WI38 (cell line): ENCODE measurements around the gene IPO13.
A peak's percentile ranks its signal among the peaks of the same experiment; 100 is the strongest.

ENCODE experiments used
- H3K4me3 ChIP-seq: 2 replicates; pipeline ENCODE4 v1.5.1; 2011; ENCODE audit warnings: low read depth, mild to moderate bottlenecking, control low read depth, low read length
- CTCF ChIP-seq: IDR thresholded peaks from 2 replicates; pipeline ENCODE4 v1.5.1; 2012; ENCODE audit warnings: low read depth, mild to moderate bottlenecking, control low read depth, low read length

The IPO13 gene

GRCh38 chr1:43970502-43970901, 23.8 kb downstream of the IPO13 start:
- peak overlapping the region; percentile 96 for H3K4me3 ChIP-seq
- no peak for TF ChIP-seq CTCF

GRCh38 chr1:43970911-43971310, 24.2 kb downstream of the IPO13 start:
- peak overlapping the region; percentile 96; the same call in 1 of the 2 replicates for H3K4me3 ChIP-seq
- TF ChIP-seq CTCF, result no peak

- no peak for TF ChIP-seq CTCF
- no peak overlapping the region for H3K4me3 ChIP-seq
Measured at GRCh38 chr1:43971336-43971980, 24.7 kb downstream of the IPO13 start.

GRCh38 chr1:43973981-43974442, 27.3 kb downstream of the IPO13 start:
- TF ChIP-seq CTCF, result no peak
- peak overlapping the region; percentile 92 for H3K4me3 ChIP-seq

- peak within 1 kb of the TSS; percentile 92 for H3K4me3 ChIP-seq
- TF ChIP-seq CTCF, result no peak
Measured at GRCh38 chr1:43974443-43975248, 27.9 kb downstream of the IPO13 start, which contains the start of gene ATP6V0B. Gene ATP6V0B (plus strand): TSS chr1:43974960. CDS start chr1:43975041, 81 bp downstream.

GRCh38 chr1:43975249-43975961, 28.7 kb downstream of the IPO13 start:
- TF ChIP-seq CTCF, result no peak
- H3K4me3 ChIP-seq, result peak overlapping the region; percentile 92

- no peak for TF ChIP-seq CTCF
- H3K4me3 ChIP-seq, result peak overlapping the region; percentile 92
Measured at GRCh38 chr1:43976045-43976444, 29.3 kb downstream of the IPO13 start.
